Uterus (tissue), 2 donors: ENCODE data around the gene GABRG3.

Experiments
- POLR2A ChIP-seq, 2 donors: fragments of 450-650 bp; IDR thresholded peaks; one replicate each; pipeline ENCODE4 v1.6.1; 2016; ENCODE audit warnings: antibody characterized with exemption in 2 of 2, mild to moderate bottlenecking in 1 of 2, moderate library complexity in 1 of 2
- TF ChIP-seq, protein P1 (sequence below), 4 experiments: fragments of 200-600 bp in 2 of 4; fragments of 450-650 bp in 2 of 4; sonication (generic) in 2 of 4; IDR thresholded peaks; one replicate each; pipeline ENCODE4 v1.5.1; 2016 to 2019; ENCODE audit warnings: antibody characterized with exemption in 4 of 4, mild to moderate bottlenecking in 2 of 4, moderate library complexity in 1 of 4

DNA sequence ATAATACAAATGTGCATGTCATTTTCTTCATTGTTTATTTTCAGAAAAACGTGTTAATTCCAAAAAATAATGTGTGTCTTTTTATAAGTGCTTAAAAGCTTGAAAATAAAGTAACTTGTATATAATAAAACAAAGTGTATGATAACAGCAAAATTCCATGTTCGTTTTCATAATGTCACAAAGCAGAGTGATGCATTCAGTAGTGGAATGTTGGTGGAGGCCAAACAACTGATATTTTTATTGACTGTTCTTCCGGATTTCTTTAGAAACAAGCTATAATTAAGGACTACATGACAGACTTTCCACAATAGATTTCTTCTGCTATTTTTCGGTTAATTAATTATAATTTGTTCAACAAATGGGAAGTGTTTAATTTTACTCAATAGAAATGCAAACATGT, 412.7 kb downstream of the GABRG3 start:
- TF ChIP-seq, protein P1, sequence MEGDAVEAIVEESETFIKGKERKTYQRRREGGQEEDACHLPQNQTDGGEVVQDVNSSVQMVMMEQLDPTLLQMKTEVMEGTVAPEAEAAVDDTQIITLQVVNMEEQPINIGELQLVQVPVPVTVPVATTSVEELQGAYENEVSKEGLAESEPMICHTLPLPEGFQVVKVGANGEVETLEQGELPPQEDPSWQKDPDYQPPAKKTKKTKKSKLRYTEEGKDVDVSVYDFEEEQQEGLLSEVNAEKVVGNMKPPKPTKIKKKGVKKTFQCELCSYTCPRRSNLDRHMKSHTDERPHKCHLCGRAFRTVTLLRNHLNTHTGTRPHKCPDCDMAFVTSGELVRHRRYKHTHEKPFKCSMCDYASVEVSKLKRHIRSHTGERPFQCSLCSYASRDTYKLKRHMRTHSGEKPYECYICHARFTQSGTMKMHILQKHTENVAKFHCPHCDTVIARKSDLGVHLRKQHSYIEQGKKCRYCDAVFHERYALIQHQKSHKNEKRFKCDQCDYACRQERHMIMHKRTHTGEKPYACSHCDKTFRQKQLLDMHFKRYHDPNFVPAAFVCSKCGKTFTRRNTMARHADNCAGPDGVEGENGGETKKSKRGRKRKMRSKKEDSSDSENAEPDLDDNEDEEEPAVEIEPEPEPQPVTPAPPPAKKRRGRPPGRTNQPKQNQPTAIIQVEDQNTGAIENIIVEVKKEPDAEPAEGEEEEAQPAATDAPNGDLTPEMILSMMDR (IDR thresholded peaks at IDR 0.05) = no peak
- TF ChIP-seq POLR2A (IDR thresholded peaks at IDR 0.05) = no peak
